Measurements from ENCODE around the gene EXD1. TPM values are rescaled to one million over a fixed set of nuclear protein-coding genes. Genes with fewer than 3 reads are reported as not detected.

EXD1 gene
- total RNA-seq, 3 donors from 2014 or later = not detected

- DNase-seq (ENCODE audit: low spot score in 2 of 2) = no peak
- no peak overlapping the region for H3K4me3 ChIP-seq
- H3K9me3 ChIP-seq = no peaks in the 10 kb centered on the region
- intact Hi-C loops (cut with DNase I; ENCODE audit: low total_unique reads) = no loop called here
- no peaks in the 10 kb centered on the region for H3K27me3 ChIP-seq
- H3K4me1 ChIP-seq = no peaks in the 10 kb centered on the region
- H3K36me3 ChIP-seq = no peaks in the 10 kb centered on the region
- no peak overlapping the region for H3K27ac ChIP-seq
- TF ChIP-seq POLR2A (IDR thresholded peaks at IDR 0.05) (no peak), CTCF (IDR thresholded peaks at IDR 0.05) (no peak), POLR2AphosphoS5 (IDR thresholded peaks at IDR 0.05) (no peak)
Measured at GRCh38 chr15:41161736-41162135, 68.8 kb downstream of the EXD1 start.

- no peak for TF ChIP-seq CTCF (IDR thresholded peaks at IDR 0.05)
- no peak for TF ChIP-seq POLR2A (IDR thresholded peaks at IDR 0.05)
- no peak for TF ChIP-seq POLR2AphosphoS5 (IDR thresholded peaks at IDR 0.05)
- Histone ChIP-seq H3K4me1 (no peaks in the 10 kb centered on the region), H3K36me3 (no peaks in the 10 kb centered on the region), H3K27me3 (no peaks in the 10 kb centered on the region), H3K27ac (no peak overlapping the region), H3K9me3 (no peaks in the 10 kb centered on the region), H3K4me3 (no peak overlapping the region)
- intact Hi-C loops (cut with DNase I; ENCODE audit: low total_unique reads) = no loop called here
- DNase-seq (ENCODE audit: low spot score in 2 of 2) = no peak
Measured at GRCh38 chr15:41161336-41161735, 69.2 kb downstream of the EXD1 start.

- DNase-seq (ENCODE audit: low spot score in 2 of 2) = no peak
- Histone ChIP-seq H3K27me3 (no peaks in the 10 kb centered on the region), H3K27ac (no peak overlapping the region), H3K9me3 (no peaks in the 10 kb centered on the region), H3K36me3 (no peaks in the 10 kb centered on the region), H3K4me3 (no peak overlapping the region), H3K4me1 (no peaks in the 10 kb centered on the region)
- TF ChIP-seq CTCF (IDR thresholded peaks at IDR 0.05) (no peak), POLR2AphosphoS5 (IDR thresholded peaks at IDR 0.05) (no peak), POLR2A (IDR thresholded peaks at IDR 0.05) (no peak)
- intact Hi-C loops (cut with DNase I; ENCODE audit: low total_unique reads) = no loop called here
Measured at GRCh38 chr15:41160639-41161315, 69.8 kb downstream of the EXD1 start.

GRCh38 chr15:41154412-41154811 lies 76.1 kb downstream of the EXD1 start:
- H3K9me3 ChIP-seq = no peaks in the 10 kb centered on the region
- H3K4me3 ChIP-seq = no peak overlapping the region
- H3K36me3 ChIP-seq = no peaks in the 10 kb centered on the region
- no peak for DNase-seq (ENCODE audit: low spot score in 2 of 2)
- no peaks in the 10 kb centered on the region for H3K27me3 ChIP-seq
- no peak overlapping the region for H3K27ac ChIP-seq
- intact Hi-C loops (cut with DNase I; ENCODE audit: low total_unique reads) = no loop called here
- no peaks in the 10 kb centered on the region for H3K4me1 ChIP-seq
- TF ChIP-seq CTCF (IDR thresholded peaks at IDR 0.05) (no peak), POLR2AphosphoS5 (IDR thresholded peaks at IDR 0.05) (no peak), POLR2A (IDR thresholded peaks at IDR 0.05) (no peak)

- Histone ChIP-seq H3K27me3 (no peaks in the 10 kb centered on the region), H3K9me3 (no peaks in the 10 kb centered on the region), H3K4me1 (no peaks in the 10 kb centered on the region), H3K4me3 (no peak overlapping the region), H3K27ac (no peak overlapping the region), H3K36me3 (no peaks in the 10 kb centered on the region)
- intact Hi-C loops (cut with DNase I; ENCODE audit: low total_unique reads) = no loop called here
- no peak for TF ChIP-seq POLR2A (IDR thresholded peaks at IDR 0.05)
- no peak for DNase-seq (ENCODE audit: low spot score in 2 of 2)
Measured at GRCh38 chr15:41153733-41154132, 76.8 kb downstream of the EXD1 start.

Data from breast epithelium (tissue), 4 donors.